Measurements from ENCODE around the gene VPS29. TPM values are rescaled to one million over a fixed set of nuclear protein-coding genes. Genes with fewer than 3 reads are reported as not detected.

Gene VPS29
- total RNA-seq, 2 experiments from 2014 or later: 62.5 to 64.9 TPM

GRCh38 chr12:110453569-110454296 lies 48.2 kb downstream of the VPS29 start:
- Histone ChIP-seq H3K27ac (ENCODE audit: low read depth in 1 of 2, low read length in 2 of 2) (no peak overlapping the region), H3K36me3 (ENCODE audit: insufficient read depth, low read length) (peaks cover 24% of the 10 kb centered on the region), H3K4me1 (ENCODE audit: insufficient read depth, low read length) (peaks cover 16% of the 10 kb centered on the region), H3K4me3 (ENCODE audit: low read length) (no peak overlapping the region), H3K9me3 (ENCODE audit: control insufficient read depth in 1 of 2, insufficient read depth in 1 of 2, low read length in 2 of 2) (no peaks in the 10 kb centered on the region), H3K27me3 (ENCODE audit: control insufficient read depth in 1 of 2, insufficient read depth in 2 of 2, low read length in 2 of 2) (no peaks in the 10 kb centered on the region)
- Mint-ChIP-seq H3K36me3 (ENCODE audit: low read depth) (peaks cover 49% of the 10 kb centered on the region), H3K4me1 (ENCODE audit: low read depth) (peaks cover 22% of the 10 kb centered on the region), H3K9me3 (no peaks in the 10 kb centered on the region), H3K4me3 (no peak overlapping the region), H3K27me3 (no peaks in the 10 kb centered on the region), H3K27ac (no peak overlapping the region)
- POLR2A ChIA-PET: interaction anchor here (2.8 kb wide), 1 partner anchor 15 kb away, joined by 14 read pairs; the partner anchor contains the start of genes FAM216A and GPN3
- intact Hi-C loops (cut with DNase I, micrococcal nuclease): loop anchor here in 1 of 2 experiments (5.0 kb wide), 5 partner anchors 99 to 976 kb away; partner anchors contain the start of genes KCTD10, PPP1CC and UBE3B
- ATAC-seq (ENCODE audit: poor library complexity): no peak
- no peak for DNase-seq
- TF ChIP-seq, protein P1, sequence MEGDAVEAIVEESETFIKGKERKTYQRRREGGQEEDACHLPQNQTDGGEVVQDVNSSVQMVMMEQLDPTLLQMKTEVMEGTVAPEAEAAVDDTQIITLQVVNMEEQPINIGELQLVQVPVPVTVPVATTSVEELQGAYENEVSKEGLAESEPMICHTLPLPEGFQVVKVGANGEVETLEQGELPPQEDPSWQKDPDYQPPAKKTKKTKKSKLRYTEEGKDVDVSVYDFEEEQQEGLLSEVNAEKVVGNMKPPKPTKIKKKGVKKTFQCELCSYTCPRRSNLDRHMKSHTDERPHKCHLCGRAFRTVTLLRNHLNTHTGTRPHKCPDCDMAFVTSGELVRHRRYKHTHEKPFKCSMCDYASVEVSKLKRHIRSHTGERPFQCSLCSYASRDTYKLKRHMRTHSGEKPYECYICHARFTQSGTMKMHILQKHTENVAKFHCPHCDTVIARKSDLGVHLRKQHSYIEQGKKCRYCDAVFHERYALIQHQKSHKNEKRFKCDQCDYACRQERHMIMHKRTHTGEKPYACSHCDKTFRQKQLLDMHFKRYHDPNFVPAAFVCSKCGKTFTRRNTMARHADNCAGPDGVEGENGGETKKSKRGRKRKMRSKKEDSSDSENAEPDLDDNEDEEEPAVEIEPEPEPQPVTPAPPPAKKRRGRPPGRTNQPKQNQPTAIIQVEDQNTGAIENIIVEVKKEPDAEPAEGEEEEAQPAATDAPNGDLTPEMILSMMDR (IDR thresholded peaks at IDR 0.05): no peak
- CTCF ChIA-PET: interaction anchor here (1.1 to 7.1 kb wide), 3 partner anchors 9 to 22 kb away, joined by 3 to 98 read pairs (median 6); partner anchors contain the start of genes FAM216A and GPN3

DNA sequence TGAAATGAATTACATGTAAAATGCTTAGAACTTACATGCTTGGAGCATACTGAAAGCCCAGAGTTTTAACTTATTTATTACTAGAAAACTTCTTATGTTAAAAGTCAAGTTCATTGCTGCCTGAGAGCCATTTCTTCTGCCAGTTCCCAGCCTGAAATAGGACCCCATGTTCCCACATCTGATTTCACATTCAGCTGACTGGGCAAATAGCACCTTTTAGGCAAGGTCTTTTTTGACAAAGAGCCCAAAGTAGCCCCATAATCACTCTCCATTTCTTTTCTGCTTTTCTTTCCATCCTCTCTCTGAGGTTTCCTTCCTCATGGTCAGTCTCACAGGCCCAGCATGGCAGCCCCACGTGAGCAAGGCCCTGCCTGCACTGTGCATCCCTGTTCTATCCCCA lies 50.6 kb downstream of the VPS29 start:
- Histone ChIP-seq H3K27ac (ENCODE audit: low read depth in 1 of 2, low read length in 2 of 2) (no peak overlapping the region), H3K27me3 (ENCODE audit: control insufficient read depth in 1 of 2, insufficient read depth in 2 of 2, low read length in 2 of 2) (no peaks in the 10 kb centered on the region), H3K9me3 (ENCODE audit: control insufficient read depth in 1 of 2, insufficient read depth in 1 of 2, low read length in 2 of 2) (no peaks in the 10 kb centered on the region), H3K4me1 (ENCODE audit: insufficient read depth, low read length) (peaks cover 32% of the 10 kb centered on the region), H3K4me3 (ENCODE audit: low read length) (no peak overlapping the region), H3K36me3 (ENCODE audit: insufficient read depth, low read length) (peaks cover 21% of the 10 kb centered on the region)
- no peaks in the 10 kb centered on the region for H3K9me3 Mint-ChIP-seq
- peaks cover 40% of the 10 kb centered on the region for H3K4me1 Mint-ChIP-seq (ENCODE audit: low read depth)
- ChIA-PET POLR2A (interaction anchor here (1.7 to 4.4 kb wide), 4 partner anchors 17 to 162 kb away, joined by 6 to 117 read pairs (median 12); partner anchors contain the start of genes FAM216A, GPN3, RAD9B and TCTN1), CTCF (interaction anchor here (2.3 to 7.1 kb wide), 5 partner anchors 17 to 162 kb away, joined by 15 to 98 read pairs (median 22); partner anchors contain the start of genes FAM216A, GPN3, RAD9B and TCTN1)
- peaks cover 51% of the 10 kb centered on the region for H3K36me3 Mint-ChIP-seq (ENCODE audit: low read depth)
- TF ChIP-seq, protein P1 (IDR thresholded peaks at IDR 0.05): no peak
- intact Hi-C loops (cut with DNase I, micrococcal nuclease): loop anchor here (1.0 to 5.0 kb wide), 9 partner anchors 15 to 974 kb away; partner anchors contain the start of genes KCTD10 (in 1 of the 2), PPP1CC (in 1 of the 2), RAD9B (in 1 of the 2) and UBE3B (in 1 of the 2)
- no peak for DNase-seq
- H3K27ac Mint-ChIP-seq: peak overlapping the region; percentile 96
- peak overlapping the region; percentile 90 for H3K4me3 Mint-ChIP-seq
- no peaks in the 10 kb centered on the region for H3K27me3 Mint-ChIP-seq
- ATAC-seq (ENCODE audit: poor library complexity): no peak

DNA sequence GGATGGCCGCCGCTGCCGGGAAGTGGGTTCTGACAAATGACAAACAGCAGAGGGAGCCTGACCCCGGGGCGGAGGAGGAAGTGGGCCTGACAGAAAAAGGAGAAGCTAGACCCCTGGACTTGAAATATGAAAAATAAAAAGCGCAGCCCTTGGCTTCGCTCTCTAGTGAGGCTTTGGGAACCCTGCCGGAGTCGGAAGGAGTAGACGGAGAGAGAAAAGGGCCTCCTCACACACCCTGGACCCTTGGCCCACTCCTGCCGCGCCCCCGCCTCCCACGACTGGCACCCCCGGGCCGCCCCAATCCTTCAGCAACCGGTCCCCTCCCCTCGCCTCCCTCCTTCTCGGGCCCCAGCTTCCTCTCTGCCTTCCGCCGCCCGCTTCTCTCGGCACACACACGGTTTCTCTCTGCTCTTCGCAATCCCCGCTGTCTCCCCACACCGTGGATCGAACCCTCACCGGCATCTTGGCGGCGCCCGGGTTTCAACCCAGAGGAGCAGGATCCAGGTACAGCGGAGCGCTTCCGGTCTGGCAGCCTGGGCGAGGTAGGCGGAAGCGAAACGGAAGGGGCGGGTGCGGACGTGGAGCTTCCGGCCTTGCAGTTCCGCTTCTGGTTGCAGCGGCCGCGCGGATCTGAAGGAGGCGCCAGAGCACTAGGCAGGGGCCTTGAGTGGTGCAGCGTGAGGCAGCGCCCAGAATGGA lies 52.0 kb downstream of the VPS29 start, which contains the start of gene ARPC3:
ARPC3 (minus strand) TSS at position 539 of the 699 bp plus-strand sequence; CDS start at position 462, 77 bp downstream.
- peak within 1 kb of the TSS; percentile 100 for H3K4me3 Mint-ChIP-seq
- H3K27ac ChIP-seq (ENCODE audit: low read depth in 1 of 2, low read length in 2 of 2): peak within 1 kb of the TSS; percentile 92 to 94
- H3K27me3 Mint-ChIP-seq: no peaks in the 10 kb centered on the region
- no peaks in the 10 kb centered on the region for H3K9me3 ChIP-seq (ENCODE audit: control insufficient read depth in 1 of 2, insufficient read depth in 1 of 2, low read length in 2 of 2)
- H3K4me3 ChIP-seq (ENCODE audit: low read length): peak within 1 kb of the TSS; percentile 84
- intact Hi-C loops (cut with DNase I, micrococcal nuclease): loop anchor here (1.0 to 5.0 kb wide), 15 partner anchors 18 to 973 kb away; partner anchors contain the start of genes RAD9B (in 2 of the 2), VPS29 (in 2 of the 2), FAM216A (in 1 of the 2) and GPN3 (in 1 of the 2)
- peaks cover 41% of the 10 kb centered on the region for H3K4me1 ChIP-seq (ENCODE audit: insufficient read depth, low read length)
- peaks cover 50% of the 10 kb centered on the region for H3K36me3 Mint-ChIP-seq (ENCODE audit: low read depth)
- CTCF ChIA-PET: interaction anchor here (0.6 to 7.1 kb wide), 46 partner anchors 10 to 1681 kb away, joined by 3 to 98 read pairs (median 6); partner anchors contain the start of genes ANAPC7, ANKRD13A, FAM216A and GPN3
- POLR2A ChIA-PET: interaction anchor here (0.6 to 4.4 kb wide), 31 partner anchors 8 to 985 kb away, joined by 3 to 117 read pairs (median 5); partner anchors contain the start of genes FAM216A, GPN3, HVCN1 and IFT81
- H3K27ac Mint-ChIP-seq: peak within 1 kb of the TSS; percentile 96
- ATAC-seq (ENCODE audit: poor library complexity): peak; percentile 95
- H3K4me1 Mint-ChIP-seq (ENCODE audit: low read depth): peaks cover 47% of the 10 kb centered on the region
- TF ChIP-seq, protein P1 (IDR thresholded peaks at IDR 0.05): peak; percentile 81
- H3K27me3 ChIP-seq (ENCODE audit: control insufficient read depth in 1 of 2, insufficient read depth in 2 of 2, low read length in 2 of 2): no peaks in the 10 kb centered on the region
- no peaks in the 10 kb centered on the region for H3K9me3 Mint-ChIP-seq
- DNase-seq: peak; percentile 90 to 98 (median 94)
- peaks cover 27% of the 10 kb centered on the region for H3K36me3 ChIP-seq (ENCODE audit: insufficient read depth, low read length)
